ENCODE measurements around the gene PSENEN.
A peak's percentile ranks its signal among the peaks of the same experiment; 100 is the strongest.

Gene PSENEN

DNA sequence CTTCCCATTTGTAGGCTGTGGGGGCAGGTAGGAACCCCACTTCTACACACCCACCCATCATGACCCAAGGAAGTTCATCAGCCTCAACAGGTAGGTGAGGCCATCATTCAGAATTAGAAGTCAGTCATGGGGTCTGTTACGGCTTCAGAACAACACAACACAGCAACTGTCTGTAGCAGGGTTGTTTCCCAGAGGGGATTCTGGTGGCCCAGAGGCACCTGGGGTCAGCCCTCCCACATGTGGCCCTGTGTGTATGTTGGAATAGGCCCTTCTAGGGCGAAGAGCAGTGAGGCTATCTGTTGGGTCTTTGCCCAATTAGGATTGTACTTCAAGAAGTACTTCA, 6.6 kb upstream of the PSENEN start:
- no peak overlapping the region for H3K4me3 ChIP-seq (ENCODE audit: low read length)
- no peaks in the 10 kb centered on the region for H3K27me3 ChIP-seq (ENCODE audit: control insufficient read depth, insufficient read depth, low read length)
- H3K9ac ChIP-seq (ENCODE audit: low read depth, low read length), result no peak overlapping the region
- H3K36me3 ChIP-seq (ENCODE audit: insufficient read depth, low read length), result peaks cover 47% of the 10 kb centered on the region
- no peak overlapping the region for H3K4me2 ChIP-seq (ENCODE audit: low read length)
- H3K4me1 ChIP-seq (ENCODE audit: control insufficient read depth, insufficient read depth, low read length), result peaks cover 4% of the 10 kb centered on the region
- H3K9me3 ChIP-seq (replicated peaks; ENCODE audit: low read length), result no peaks in the 10 kb centered on the region

DNA sequence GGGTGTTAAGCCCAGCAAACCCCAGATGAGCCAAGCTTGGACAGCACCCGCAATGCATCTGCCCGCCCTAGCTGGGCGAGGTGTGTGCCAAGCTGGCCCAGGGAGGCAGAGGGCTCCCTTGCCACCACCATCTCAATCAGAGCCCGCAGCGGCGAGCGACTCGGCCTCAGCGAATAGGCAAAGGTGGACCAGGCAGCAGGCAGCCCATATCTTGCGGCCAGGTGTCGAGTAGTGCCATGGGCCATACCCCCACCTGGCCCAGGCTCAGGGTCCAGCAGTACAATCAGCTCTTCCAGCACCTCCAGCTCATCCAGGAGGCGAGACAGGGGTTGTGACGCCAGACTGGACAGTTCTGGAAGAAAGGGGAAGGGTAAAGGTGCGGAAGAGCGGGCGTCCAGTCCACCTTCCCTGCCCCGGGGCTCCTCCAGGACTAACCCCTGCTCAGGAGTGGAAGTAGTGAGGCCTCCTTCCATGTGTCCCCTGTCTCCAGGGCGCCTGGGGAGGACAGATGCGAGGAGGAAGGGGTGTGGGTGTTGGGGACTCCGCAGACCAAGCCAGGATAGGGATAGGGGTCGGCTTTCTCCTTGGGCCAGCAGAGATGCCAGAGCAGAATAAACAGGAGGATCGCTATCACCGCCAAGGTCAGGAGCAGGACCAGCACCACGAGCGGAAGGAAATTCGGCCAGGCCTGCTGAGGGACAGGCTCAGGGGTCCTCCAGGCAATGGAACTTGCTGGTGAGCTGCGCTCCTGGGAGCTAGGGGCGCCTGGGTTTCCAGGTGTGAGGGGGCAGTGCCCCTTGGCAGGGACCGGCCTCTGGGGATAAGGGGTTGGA, 6.0 kb upstream of the PSENEN start:
- no peaks in the 10 kb centered on the region for H3K27me3 ChIP-seq (ENCODE audit: control insufficient read depth, insufficient read depth, low read length)
- H3K4me2 ChIP-seq (ENCODE audit: low read length), result peak overlapping the region; percentile 93
- H3K4me1 ChIP-seq (ENCODE audit: control insufficient read depth, insufficient read depth, low read length), result peaks cover 9% of the 10 kb centered on the region
- peaks cover 41% of the 10 kb centered on the region for H3K36me3 ChIP-seq (ENCODE audit: insufficient read depth, low read length)
- peak overlapping the region; percentile 55 for H3K9ac ChIP-seq (ENCODE audit: low read depth, low read length)
- peak overlapping the region; percentile 73 for H3K4me3 ChIP-seq (ENCODE audit: low read length)
- H3K9me3 ChIP-seq (replicated peaks; ENCODE audit: low read length), result no peaks in the 10 kb centered on the region

DNA sequence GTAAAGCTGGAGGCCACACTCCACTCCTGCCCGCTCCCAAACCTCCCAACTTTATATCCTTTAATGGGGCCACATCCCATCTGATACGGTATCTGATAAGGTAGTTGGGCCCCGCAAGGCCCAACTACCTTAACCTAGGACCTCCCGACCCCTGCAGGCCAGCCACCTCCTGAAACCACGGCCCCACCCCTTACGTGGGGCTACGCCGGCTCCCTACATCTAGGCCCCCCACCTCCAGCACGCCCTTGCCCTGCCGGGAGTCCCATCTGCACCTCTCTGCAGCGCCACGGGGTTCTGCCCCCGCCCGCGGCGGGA, 5.4 kb upstream of the PSENEN start:
- Histone ChIP-seq H3K4me2 (ENCODE audit: low read length) (peak overlapping the region; percentile 93), H3K9me3 (replicated peaks; ENCODE audit: low read length) (no peaks in the 10 kb centered on the region), H3K9ac (ENCODE audit: low read depth, low read length) (peak overlapping the region; percentile 55), H3K27me3 (ENCODE audit: control insufficient read depth, insufficient read depth, low read length) (no peaks in the 10 kb centered on the region), H3K4me3 (ENCODE audit: low read length) (peak overlapping the region; percentile 73), H3K4me1 (ENCODE audit: control insufficient read depth, insufficient read depth, low read length) (peaks cover 11% of the 10 kb centered on the region), H3K36me3 (ENCODE audit: insufficient read depth, low read length) (peaks cover 35% of the 10 kb centered on the region)

DNA sequence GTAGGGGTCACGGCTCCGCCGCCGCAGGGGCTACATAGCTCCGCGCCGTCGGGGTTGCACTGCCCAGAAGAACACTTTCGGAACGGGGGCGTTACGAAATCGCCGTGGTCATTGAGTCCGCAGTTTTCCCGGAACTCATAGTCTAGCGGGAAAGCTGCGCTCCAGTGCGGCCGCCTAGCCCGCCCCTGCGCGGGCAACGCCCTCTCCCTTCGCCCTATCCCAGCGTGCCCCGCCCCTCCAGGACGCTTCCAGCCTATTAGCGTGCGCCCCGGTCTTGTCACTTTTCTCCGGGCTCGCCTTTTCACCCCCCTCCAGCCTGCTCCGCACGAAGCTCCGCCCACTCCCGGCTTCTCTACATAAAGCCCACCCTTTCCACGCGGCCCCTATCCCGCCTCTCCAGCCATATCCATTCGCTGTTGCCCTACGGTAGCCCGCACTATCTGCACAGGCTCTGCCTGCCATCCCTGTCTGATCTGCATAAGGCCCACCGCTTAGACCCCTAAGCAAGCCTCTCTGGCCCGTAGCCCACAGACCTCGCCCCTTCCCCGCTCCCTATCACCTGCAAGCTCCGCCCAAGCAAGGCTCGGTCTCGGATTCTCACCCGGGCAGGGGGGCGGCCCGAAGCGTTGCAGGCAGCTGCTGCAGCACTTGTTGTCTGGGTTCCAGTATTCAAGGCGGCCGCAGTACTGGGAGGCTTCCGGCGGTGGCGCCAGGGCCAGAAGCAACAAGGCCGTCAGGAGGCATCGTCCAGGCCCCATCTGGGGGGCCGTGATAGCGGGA, 4.8 kb upstream of the PSENEN start:
- Histone ChIP-seq H3K36me3 (ENCODE audit: insufficient read depth, low read length) (peaks cover 31% of the 10 kb centered on the region), H3K27me3 (ENCODE audit: control insufficient read depth, insufficient read depth, low read length) (no peaks in the 10 kb centered on the region), H3K9me3 (replicated peaks; ENCODE audit: low read length) (no peaks in the 10 kb centered on the region)

DNA sequence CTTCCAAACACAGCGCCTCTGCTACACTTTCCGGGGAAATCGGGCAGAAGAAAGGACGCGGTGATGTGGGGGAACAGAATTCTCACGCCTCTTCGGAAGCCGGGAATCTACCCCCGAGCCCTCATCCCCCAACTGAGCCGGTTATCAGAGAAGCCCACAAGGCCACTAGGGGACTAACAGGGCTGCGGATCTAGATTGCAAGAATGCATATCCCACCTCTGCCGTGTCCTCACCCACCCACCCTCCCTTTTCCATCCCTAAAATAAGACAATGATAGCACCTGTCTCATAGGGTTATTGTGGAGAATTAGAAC, 4.3 kb upstream of the PSENEN start:
- Histone ChIP-seq H3K36me3 (ENCODE audit: insufficient read depth, low read length) (peaks cover 31% of the 10 kb centered on the region), H3K9ac (ENCODE audit: low read depth, low read length) (peak overlapping the region; percentile 46), H3K4me1 (ENCODE audit: control insufficient read depth, insufficient read depth, low read length) (peaks cover 13% of the 10 kb centered on the region), H3K27me3 (ENCODE audit: control insufficient read depth, insufficient read depth, low read length) (no peaks in the 10 kb centered on the region), H3K4me2 (ENCODE audit: low read length) (peak overlapping the region; percentile 93), H3K4me3 (ENCODE audit: low read length) (peak overlapping the region; percentile 73), H3K9me3 (replicated peaks; ENCODE audit: low read length) (no peaks in the 10 kb centered on the region)

More for the DNA sequence above, 4.8 kb upstream of the PSENEN start:
- peak overlapping the region; percentile 55 for H3K9ac ChIP-seq (ENCODE audit: low read depth, low read length)
- H3K4me3 ChIP-seq (ENCODE audit: low read length), result peak overlapping the region; percentile 73
- H3K4me1 ChIP-seq (ENCODE audit: control insufficient read depth, insufficient read depth, low read length), result peaks cover 11% of the 10 kb centered on the region
- peak overlapping the region; percentile 93 for H3K4me2 ChIP-seq (ENCODE audit: low read length)

DNA sequence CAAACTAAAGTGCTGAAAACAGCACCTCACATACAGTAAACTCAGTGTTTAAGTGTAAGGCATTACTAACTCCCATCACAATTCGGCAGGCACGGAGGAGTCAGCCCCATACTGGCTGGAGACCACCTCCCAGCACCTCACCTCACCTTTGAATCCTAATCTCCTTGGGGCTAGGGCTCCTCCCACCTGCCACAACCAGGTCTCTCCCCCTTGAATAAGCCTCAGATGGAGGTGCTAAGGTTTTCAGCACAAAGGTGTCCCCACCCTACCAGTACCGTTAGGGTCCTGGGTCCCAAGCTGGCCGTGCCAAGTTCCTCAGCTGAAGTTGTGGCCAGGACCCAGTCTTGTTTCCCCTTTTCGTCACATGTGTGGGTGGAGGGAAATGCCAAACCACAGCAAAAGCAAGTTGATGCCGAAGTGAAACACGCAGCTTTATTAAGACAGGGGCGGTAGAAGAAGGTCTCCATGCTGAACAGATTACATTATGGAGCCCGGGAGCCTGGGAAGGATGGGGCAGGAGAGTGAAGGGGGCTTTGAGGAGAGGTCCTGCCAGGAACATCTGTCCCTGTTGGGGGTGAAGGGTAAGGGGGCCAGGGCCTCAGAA, 3.2 kb upstream of the PSENEN start, which contains the start of gene IGFLR1:
Gene IGFLR1, minus strand, starts transcription at position 332 of the 604 bp plus-strand sequence. CDS start 1,272 bp downstream, outside the sequence.
- H3K4me3 ChIP-seq (ENCODE audit: low read length), result no peak within 1 kb of the TSS
- peaks cover 18% of the 10 kb centered on the region for H3K4me1 ChIP-seq (ENCODE audit: control insufficient read depth, insufficient read depth, low read length)

DNA sequence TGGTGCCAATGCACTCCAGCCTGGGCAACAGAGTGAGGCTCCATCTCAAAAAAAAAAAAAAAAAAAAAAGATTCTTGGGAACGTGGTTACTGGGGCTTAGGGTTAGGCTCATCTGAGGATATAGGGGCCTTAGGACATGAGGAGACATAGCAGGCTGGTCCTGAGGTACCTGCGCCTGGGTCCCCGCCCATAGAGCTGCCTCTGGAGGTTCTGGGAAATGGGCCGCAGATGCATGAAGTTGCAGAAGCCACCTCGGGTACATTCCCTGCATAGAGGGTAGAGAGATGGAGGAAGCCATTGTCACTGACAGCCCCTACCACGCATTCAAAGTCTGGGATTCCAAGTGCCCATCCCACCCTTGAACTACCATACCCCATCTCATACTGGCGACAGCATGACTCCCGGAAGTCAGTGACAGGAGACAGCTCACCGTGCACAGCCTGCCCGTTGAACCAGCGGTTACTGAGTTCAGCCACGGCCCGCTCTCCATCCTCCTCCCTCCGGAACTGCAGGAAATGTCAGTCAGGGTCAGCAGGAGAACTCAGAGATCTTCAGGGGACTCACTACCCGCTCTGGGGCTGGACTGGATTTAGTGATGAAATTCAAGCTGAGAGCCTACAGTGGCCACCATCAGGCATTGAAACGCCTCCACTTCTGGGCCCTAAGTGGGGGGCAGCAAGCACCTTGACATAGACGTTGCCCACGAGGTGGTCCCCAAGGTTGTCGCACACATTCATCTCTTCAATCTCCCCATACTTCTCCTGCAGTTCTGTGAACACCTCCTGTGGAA, 1.6 kb upstream of the PSENEN start:
- Histone ChIP-seq H3K9me3 (replicated peaks; ENCODE audit: low read length) (no peaks in the 10 kb centered on the region), H3K4me2 (ENCODE audit: low read length) (peak overlapping the region; percentile 95), H3K4me3 (ENCODE audit: low read length) (peak overlapping the region; percentile 76), H3K9ac (ENCODE audit: low read depth, low read length) (no peak overlapping the region), H3K4me1 (ENCODE audit: control insufficient read depth, insufficient read depth, low read length) (peaks cover 22% of the 10 kb centered on the region), H3K27me3 (ENCODE audit: control insufficient read depth, insufficient read depth, low read length) (no peaks in the 10 kb centered on the region), H3K36me3 (ENCODE audit: insufficient read depth, low read length) (peaks cover 9% of the 10 kb centered on the region)

More for the DNA sequence above, 3.2 kb upstream of the PSENEN start, which contains the start of gene IGFLR1:
- H3K9ac ChIP-seq (ENCODE audit: low read depth, low read length), result no peak within 1 kb of the TSS
- H3K9me3 ChIP-seq (replicated peaks; ENCODE audit: low read length), result no peaks in the 10 kb centered on the region
- no peaks in the 10 kb centered on the region for H3K27me3 ChIP-seq (ENCODE audit: control insufficient read depth, insufficient read depth, low read length)
- H3K36me3 ChIP-seq (ENCODE audit: insufficient read depth, low read length), result peaks cover 23% of the 10 kb centered on the region
- H3K4me2 ChIP-seq (ENCODE audit: low read length), result no peak within 1 kb of the TSS

DNA sequence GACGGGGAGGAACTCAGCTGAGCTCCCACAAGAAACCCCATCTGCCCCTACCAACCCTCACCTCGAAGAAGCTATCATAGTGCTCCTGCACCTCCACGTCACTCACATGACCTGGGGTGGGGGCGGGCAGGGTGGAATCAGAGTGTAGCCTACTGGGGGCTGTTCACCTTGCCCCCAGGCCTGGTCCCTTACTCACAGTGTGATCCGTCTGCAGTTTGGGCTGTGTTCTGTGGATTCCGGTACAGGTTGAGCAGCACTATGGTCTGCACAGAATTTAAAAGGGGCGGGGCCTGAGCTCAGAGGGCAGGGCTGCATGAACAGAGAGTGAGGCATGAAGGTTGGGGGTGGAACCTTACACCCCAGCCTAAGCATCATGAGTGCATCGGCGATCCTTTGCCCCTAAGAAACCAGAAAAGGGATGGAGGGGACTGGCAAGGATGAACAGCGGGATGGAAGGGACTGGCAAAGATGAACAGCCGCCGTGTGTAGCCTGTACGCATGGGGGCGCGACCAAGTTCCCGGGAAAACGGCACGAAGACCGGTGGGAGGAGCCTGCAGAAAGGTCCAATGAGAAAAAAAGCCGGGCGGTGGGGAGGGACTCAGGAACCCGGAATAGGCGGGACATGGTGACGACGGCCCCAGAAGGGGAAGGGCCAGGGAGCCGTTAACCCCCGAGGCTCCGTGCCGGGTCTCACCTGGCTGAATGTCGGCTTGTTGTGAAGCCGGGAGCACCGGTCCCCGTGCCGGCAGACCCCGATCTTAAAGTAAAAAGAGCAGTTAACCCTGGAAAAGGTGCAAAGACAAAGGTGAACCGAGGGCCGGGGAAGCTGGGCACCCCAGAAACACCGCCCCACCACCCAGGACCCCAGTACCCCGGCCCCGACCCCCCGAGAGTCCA, 772 bp upstream of the PSENEN start:
- Histone ChIP-seq H3K36me3 (ENCODE audit: insufficient read depth, low read length) (peaks cover 4% of the 10 kb centered on the region), H3K4me1 (ENCODE audit: control insufficient read depth, insufficient read depth, low read length) (peaks cover 26% of the 10 kb centered on the region), H3K9me3 (replicated peaks; ENCODE audit: low read length) (no peaks in the 10 kb centered on the region)

DNA sequence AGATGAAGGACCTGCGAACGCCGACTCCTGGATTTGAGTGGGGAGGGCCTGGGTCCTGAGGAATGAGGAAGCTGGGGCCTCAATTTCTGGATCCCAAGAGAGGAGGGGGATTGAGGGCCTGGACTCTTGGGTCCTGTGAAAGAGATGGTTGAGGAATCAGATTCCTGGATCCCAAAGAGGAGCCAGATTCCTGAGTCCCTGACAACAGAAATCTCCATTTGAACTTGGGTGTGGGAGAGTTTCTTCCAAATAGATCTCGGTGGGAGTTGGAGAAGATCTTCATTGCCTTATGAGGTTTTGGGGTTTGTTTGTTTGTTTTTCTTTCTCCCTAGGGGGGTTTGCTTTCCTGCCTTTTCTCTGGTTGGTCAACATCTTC, 624 bp downstream of the PSENEN start:
- H3K9ac ChIP-seq (ENCODE audit: low read depth, low read length), result peak overlapping the region; percentile 89
- no peaks in the 10 kb centered on the region for H3K27me3 ChIP-seq (ENCODE audit: control insufficient read depth, insufficient read depth, low read length)
- H3K36me3 ChIP-seq (ENCODE audit: insufficient read depth, low read length), result peaks cover 4% of the 10 kb centered on the region
- H3K4me3 ChIP-seq (ENCODE audit: low read length), result peak overlapping the region; percentile 85
- peaks cover 22% of the 10 kb centered on the region for H3K4me1 ChIP-seq (ENCODE audit: control insufficient read depth, insufficient read depth, low read length)
- peak overlapping the region; percentile 88 for H3K4me2 ChIP-seq (ENCODE audit: low read length)
- H3K9me3 ChIP-seq (replicated peaks; ENCODE audit: low read length), result no peaks in the 10 kb centered on the region

More for the DNA sequence above, 772 bp upstream of the PSENEN start:
- Histone ChIP-seq H3K27me3 (ENCODE audit: control insufficient read depth, insufficient read depth, low read length) (no peaks in the 10 kb centered on the region), H3K4me2 (ENCODE audit: low read length) (peak overlapping the region; percentile 95), H3K4me3 (ENCODE audit: low read length) (peak overlapping the region; percentile 76), H3K9ac (ENCODE audit: low read depth, low read length) (peak overlapping the region; percentile 89)

DNA sequence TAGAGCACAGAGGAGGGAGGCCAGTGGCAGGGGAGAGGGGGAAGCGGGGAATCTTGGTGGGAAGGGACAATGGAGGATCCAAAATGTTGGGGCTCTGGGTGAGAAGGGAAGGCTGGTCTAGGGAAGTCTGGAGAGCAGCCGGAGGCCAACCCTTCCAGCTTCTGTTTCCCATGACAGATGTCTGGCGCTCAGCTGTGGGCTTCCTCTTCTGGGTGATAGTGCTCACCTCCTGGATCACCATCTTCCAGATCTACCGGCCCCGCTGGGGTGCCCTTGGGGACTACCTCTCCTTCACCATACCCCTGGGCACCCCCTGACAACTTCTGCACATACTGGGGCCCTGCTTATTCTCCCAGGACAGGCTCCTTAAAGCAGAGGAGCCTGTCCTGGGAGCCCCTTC, 1.1 kb downstream of the PSENEN start:
- Histone ChIP-seq H3K27me3 (ENCODE audit: control insufficient read depth, insufficient read depth, low read length) (no peaks in the 10 kb centered on the region), H3K9me3 (replicated peaks; ENCODE audit: low read length) (no peaks in the 10 kb centered on the region), H3K4me1 (ENCODE audit: control insufficient read depth, insufficient read depth, low read length) (peaks cover 22% of the 10 kb centered on the region), H3K4me3 (ENCODE audit: low read length) (peak overlapping the region; percentile 85), H3K36me3 (ENCODE audit: insufficient read depth, low read length) (peaks cover 4% of the 10 kb centered on the region), H3K4me2 (ENCODE audit: low read length) (peak overlapping the region; percentile 88), H3K9ac (ENCODE audit: low read depth, low read length) (peak overlapping the region; percentile 89)
